NB4 (cell line): ENCODE results near the gene CD46.

Source experiments
- MYC ChIP-seq: IDR thresholded peaks from 2 replicates; pipeline ENCODE4 v1.6.1; 2011; ENCODE audit warnings: low read depth, low read length
- POLR2A ChIP-seq: IDR thresholded peaks from 2 replicates; pipeline ENCODE4 v1.6.1; 2011; ENCODE audit warnings: mild to moderate bottlenecking; ENCODE audit not compliant: insufficient read length; ENCODE audit errors: extremely low read depth
- TF ChIP-seq, protein P1 (sequence below): IDR thresholded peaks from one replicate; pipeline ENCODE4 v1.5.1; 2012; ENCODE audit warnings: low read depth, low read length

GRCh38 chr1:207740207-207740606 is 11.6 kb upstream of the CD46 start:
- TF ChIP-seq MYC = no peak
- TF ChIP-seq, protein P1, sequence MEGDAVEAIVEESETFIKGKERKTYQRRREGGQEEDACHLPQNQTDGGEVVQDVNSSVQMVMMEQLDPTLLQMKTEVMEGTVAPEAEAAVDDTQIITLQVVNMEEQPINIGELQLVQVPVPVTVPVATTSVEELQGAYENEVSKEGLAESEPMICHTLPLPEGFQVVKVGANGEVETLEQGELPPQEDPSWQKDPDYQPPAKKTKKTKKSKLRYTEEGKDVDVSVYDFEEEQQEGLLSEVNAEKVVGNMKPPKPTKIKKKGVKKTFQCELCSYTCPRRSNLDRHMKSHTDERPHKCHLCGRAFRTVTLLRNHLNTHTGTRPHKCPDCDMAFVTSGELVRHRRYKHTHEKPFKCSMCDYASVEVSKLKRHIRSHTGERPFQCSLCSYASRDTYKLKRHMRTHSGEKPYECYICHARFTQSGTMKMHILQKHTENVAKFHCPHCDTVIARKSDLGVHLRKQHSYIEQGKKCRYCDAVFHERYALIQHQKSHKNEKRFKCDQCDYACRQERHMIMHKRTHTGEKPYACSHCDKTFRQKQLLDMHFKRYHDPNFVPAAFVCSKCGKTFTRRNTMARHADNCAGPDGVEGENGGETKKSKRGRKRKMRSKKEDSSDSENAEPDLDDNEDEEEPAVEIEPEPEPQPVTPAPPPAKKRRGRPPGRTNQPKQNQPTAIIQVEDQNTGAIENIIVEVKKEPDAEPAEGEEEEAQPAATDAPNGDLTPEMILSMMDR = no peak
- no peak for TF ChIP-seq POLR2A
